ENCODE data around the gene DPP6. TPM values are rescaled to one million over a fixed set of nuclear protein-coding genes. Genes with fewer than 3 reads are reported as not detected.

The DPP6 gene
- total RNA-seq, 2 experiments from 2014 or later, result not detected

DNA sequence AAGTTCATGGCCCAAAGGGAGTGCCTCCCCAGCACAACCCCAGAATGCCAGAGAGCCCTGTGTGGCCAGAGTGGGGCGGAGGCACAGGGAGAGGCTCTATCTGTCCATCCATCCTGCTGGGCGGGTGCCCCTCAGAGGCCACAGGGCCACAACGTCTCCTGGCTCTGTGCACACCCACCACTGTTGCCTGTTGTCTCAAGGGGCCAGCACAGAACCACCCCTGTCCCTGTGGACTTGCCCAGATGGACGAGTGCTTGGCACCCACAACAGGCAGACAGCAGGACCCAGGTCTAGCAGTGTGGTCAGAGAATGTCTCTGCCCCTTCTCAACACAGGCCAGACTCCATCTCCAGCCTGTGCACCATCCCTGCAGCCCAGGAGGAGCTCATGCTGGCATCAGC, 857.9 kb downstream of the DPP6 start:
- H3K4me3 ChIP-seq (ENCODE audit: low read depth, low read length, poor library complexity, severe bottlenecking), result no peak overlapping the region
- no peaks in the 10 kb centered on the region for H3K4me1 ChIP-seq (ENCODE audit: insufficient read depth, low read length, poor library complexity, severe bottlenecking)
- intact Hi-C loops (cut with micrococcal nuclease; ENCODE audit: unreplicated experiment), result no loop called here
- H3K36me3 ChIP-seq (ENCODE audit: insufficient read depth, low read length), result no peaks in the 10 kb centered on the region
- H3K9me2 ChIP-seq (ENCODE audit: insufficient read depth, low read length), result no peaks in the 10 kb centered on the region
- H2AFZ ChIP-seq (ENCODE audit: low read length), result no peak overlapping the region
- H3K4me2 ChIP-seq (ENCODE audit: low read length), result no peak overlapping the region
- no peaks in the 10 kb centered on the region for H3K79me2 ChIP-seq (ENCODE audit: insufficient read depth, low read depth, low read length)
- no peak overlapping the region for H3K27ac ChIP-seq (ENCODE audit: low read depth, low read length, poor library complexity, severe bottlenecking)
- CTCF ChIA-PET (ENCODE audit: unreplicated experiment), result no interaction called here
- no peaks in the 10 kb centered on the region for H3K9me3 ChIP-seq (ENCODE audit: low read length)
- DNase-seq (ENCODE audit: low spot score), result no peak
- POLR2A ChIA-PET, result interaction anchor here (0.6 kb wide), 1 partner anchor 1632 kb away, joined by 5 read pairs; no protein-coding TSS in a partner anchor
- BruUV-seq (replicated peaks), result no TSS peak
- TF ChIP-seq, protein P1, sequence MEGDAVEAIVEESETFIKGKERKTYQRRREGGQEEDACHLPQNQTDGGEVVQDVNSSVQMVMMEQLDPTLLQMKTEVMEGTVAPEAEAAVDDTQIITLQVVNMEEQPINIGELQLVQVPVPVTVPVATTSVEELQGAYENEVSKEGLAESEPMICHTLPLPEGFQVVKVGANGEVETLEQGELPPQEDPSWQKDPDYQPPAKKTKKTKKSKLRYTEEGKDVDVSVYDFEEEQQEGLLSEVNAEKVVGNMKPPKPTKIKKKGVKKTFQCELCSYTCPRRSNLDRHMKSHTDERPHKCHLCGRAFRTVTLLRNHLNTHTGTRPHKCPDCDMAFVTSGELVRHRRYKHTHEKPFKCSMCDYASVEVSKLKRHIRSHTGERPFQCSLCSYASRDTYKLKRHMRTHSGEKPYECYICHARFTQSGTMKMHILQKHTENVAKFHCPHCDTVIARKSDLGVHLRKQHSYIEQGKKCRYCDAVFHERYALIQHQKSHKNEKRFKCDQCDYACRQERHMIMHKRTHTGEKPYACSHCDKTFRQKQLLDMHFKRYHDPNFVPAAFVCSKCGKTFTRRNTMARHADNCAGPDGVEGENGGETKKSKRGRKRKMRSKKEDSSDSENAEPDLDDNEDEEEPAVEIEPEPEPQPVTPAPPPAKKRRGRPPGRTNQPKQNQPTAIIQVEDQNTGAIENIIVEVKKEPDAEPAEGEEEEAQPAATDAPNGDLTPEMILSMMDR (conservative IDR thresholded peaks at IDR 0.05; ENCODE audit: low read length), result no peak
- TF ChIP-seq EZH2phosphoT487 (IDR thresholded peaks at IDR 0.05; ENCODE audit: borderline replicate concordance, low read depth, low read length), result no peak
- no peaks in the 10 kb centered on the region for H4K20me1 ChIP-seq (ENCODE audit: insufficient read depth, low read length)

- H2AFZ ChIP-seq (ENCODE audit: low read length), result no peak overlapping the region
- ChIA-PET CTCF (ENCODE audit: unreplicated experiment) (no interaction called here), POLR2A (interaction anchor here (0.6 kb wide), 1 partner anchor 1633 kb away, joined by 5 read pairs; no protein-coding TSS in a partner anchor)
- no TSS peak for BruUV-seq (replicated peaks)
- H3K4me3 ChIP-seq (ENCODE audit: low read depth, low read length, poor library complexity, severe bottlenecking), result no peak overlapping the region
- H4K20me1 ChIP-seq (ENCODE audit: insufficient read depth, low read length), result no peaks in the 10 kb centered on the region
- H3K27ac ChIP-seq (ENCODE audit: low read depth, low read length, poor library complexity, severe bottlenecking), result no peak overlapping the region
- no peak for DNase-seq (ENCODE audit: low spot score)
- no peak for TF ChIP-seq EZH2phosphoT487 (IDR thresholded peaks at IDR 0.05; ENCODE audit: borderline replicate concordance, low read depth, low read length)
- TF ChIP-seq, protein P1 (conservative IDR thresholded peaks at IDR 0.05; ENCODE audit: low read length), result no peak
- no peaks in the 10 kb centered on the region for H3K9me3 ChIP-seq (ENCODE audit: low read length)
- H3K4me1 ChIP-seq (ENCODE audit: insufficient read depth, low read length, poor library complexity, severe bottlenecking), result no peaks in the 10 kb centered on the region
- no peak overlapping the region for H3K4me2 ChIP-seq (ENCODE audit: low read length)
- H3K79me2 ChIP-seq (ENCODE audit: insufficient read depth, low read depth, low read length), result no peaks in the 10 kb centered on the region
- H3K36me3 ChIP-seq (ENCODE audit: insufficient read depth, low read length), result no peaks in the 10 kb centered on the region
- intact Hi-C loops (cut with micrococcal nuclease; ENCODE audit: unreplicated experiment), result no loop called here
- no peaks in the 10 kb centered on the region for H3K9me2 ChIP-seq (ENCODE audit: insufficient read depth, low read length)
Observed at GRCh38 chr7:154910977-154911376, 858.8 kb downstream of the DPP6 start.

DNA sequence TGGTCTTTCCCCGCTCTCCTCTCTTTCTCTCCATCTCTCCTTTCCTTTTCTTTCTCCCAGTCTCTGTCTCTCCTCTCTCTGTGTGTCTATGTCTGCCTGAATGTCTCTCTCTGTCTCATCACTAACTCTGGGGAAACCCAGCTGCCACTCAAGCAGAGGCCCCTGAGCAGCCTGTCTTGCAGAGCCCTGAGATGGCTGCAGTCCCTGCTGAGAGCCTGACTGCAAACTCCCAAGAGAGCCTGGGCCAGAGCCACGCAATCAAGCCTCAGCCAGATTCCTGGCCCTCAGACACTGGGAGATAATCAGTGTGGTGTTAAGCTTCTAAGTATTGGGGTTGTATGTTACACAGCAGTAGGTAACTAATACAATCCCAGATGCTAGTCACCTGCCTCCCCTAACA, 859.2 kb downstream of the DPP6 start:
- DNase-seq (ENCODE audit: low spot score), result no peak
- Histone ChIP-seq H3K36me3 (ENCODE audit: insufficient read depth, low read length) (no peaks in the 10 kb centered on the region), H3K4me3 (ENCODE audit: low read depth, low read length, poor library complexity, severe bottlenecking) (no peak overlapping the region), H2AFZ (ENCODE audit: low read length) (no peak overlapping the region), H3K4me2 (ENCODE audit: low read length) (no peak overlapping the region), H3K9me3 (ENCODE audit: low read length) (no peaks in the 10 kb centered on the region), H3K4me1 (ENCODE audit: insufficient read depth, low read length, poor library complexity, severe bottlenecking) (no peaks in the 10 kb centered on the region), H3K27ac (ENCODE audit: low read depth, low read length, poor library complexity, severe bottlenecking) (no peak overlapping the region), H3K9me2 (ENCODE audit: insufficient read depth, low read length) (no peaks in the 10 kb centered on the region), H3K79me2 (ENCODE audit: insufficient read depth, low read depth, low read length) (no peaks in the 10 kb centered on the region), H4K20me1 (ENCODE audit: insufficient read depth, low read length) (no peaks in the 10 kb centered on the region)
- intact Hi-C loops (cut with micrococcal nuclease; ENCODE audit: unreplicated experiment), result no loop called here
- TF ChIP-seq EZH2phosphoT487 (IDR thresholded peaks at IDR 0.05; ENCODE audit: borderline replicate concordance, low read depth, low read length), result no peak
- TF ChIP-seq, protein P1 (conservative IDR thresholded peaks at IDR 0.05; ENCODE audit: low read length), result no peak
- BruUV-seq (replicated peaks), result no TSS peak
- ChIA-PET CTCF (ENCODE audit: unreplicated experiment) (no interaction called here), POLR2A (no interaction called here)
